ENCODE measurements around the gene CNIH3.

DNA sequence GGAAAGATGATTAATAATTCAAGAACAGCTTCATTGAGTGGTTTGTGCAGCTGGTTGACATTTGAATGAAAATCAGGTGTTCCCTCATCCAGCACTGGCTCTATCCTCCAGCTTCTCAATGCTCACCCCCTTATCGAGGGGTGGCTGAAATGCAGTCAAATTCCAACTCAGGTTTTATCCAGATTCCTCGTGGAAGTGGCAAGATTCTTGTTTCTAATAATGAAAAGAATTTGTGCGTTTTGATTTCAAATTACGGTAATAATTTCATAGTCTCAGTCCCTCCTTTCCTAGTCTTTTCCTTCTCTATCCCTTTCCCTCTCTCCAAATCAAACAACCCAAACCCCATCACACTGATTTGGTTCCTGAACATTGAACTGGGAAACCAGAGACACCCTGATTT is 3.1 kb downstream of the CNIH3 start:
- TF ChIP-seq CTCF (conservative IDR thresholded peaks at IDR 0.05; ENCODE audit: low read depth, low read length), result no peak
- no peak for TF ChIP-seq POLR2A (IDR thresholded peaks at IDR 0.05; ENCODE audit: low read depth, low read length)

All from IMR-90 (cell line).